HEK293T (cell line): ENCODE measurements around the gene PRKAR2A.

ENCODE experiments used
- ARNT ChIP-seq: fragments of 450-650 bp; IDR thresholded peaks from 2 replicates; pipeline ENCODE4 v1.6.1; 2017; ENCODE audit warnings: mild to moderate bottlenecking
- BHLHE40 ChIP-seq: fragments of 450-650 bp; IDR thresholded peaks from 2 replicates; pipeline ENCODE4 v1.6.1; 2016; ENCODE audit warnings: mild to moderate bottlenecking, moderate library complexity, borderline replicate concordance
- CTBP1 ChIP-seq: fragments of 450-650 bp; IDR thresholded peaks from 2 replicates; pipeline ENCODE4 v1.6.1; 2016; ENCODE audit warnings: borderline replicate concordance
- ELF4 ChIP-seq: fragments of 450-650 bp; IDR thresholded peaks from 2 replicates; pipeline ENCODE4 v1.6.1; 2017; ENCODE audit warnings: antibody characterized with exemption
- FOXA1 ChIP-seq: fragments of 450-650 bp; IDR thresholded peaks from 2 replicates; pipeline ENCODE4 v1.6.1; 2016; ENCODE audit warnings: mild to moderate bottlenecking
- FOXM1 ChIP-seq: fragments of 450-650 bp; IDR thresholded peaks from 2 replicates; pipeline ENCODE4 v1.6.1; 2017; ENCODE audit warnings: mild to moderate bottlenecking, borderline replicate concordance
- L3MBTL2 ChIP-seq: fragments of 450-650 bp; conservative IDR thresholded peaks from 2 replicates; pipeline ENCODE4 v1.6.1; 2016; ENCODE audit warnings: mild to moderate bottlenecking
- LEF1 ChIP-seq: fragments of 450-650 bp; IDR thresholded peaks from 2 replicates; pipeline ENCODE4 v1.6.1; 2017; ENCODE audit warnings: mild to moderate bottlenecking, borderline replicate concordance
- NFRKB ChIP-seq: fragments of 450-650 bp; IDR thresholded peaks from 2 replicates; pipeline ENCODE4 v1.6.1; 2016; ENCODE audit warnings: mild to moderate bottlenecking, moderate library complexity
- SP1 ChIP-seq: fragments of 450-650 bp; IDR thresholded peaks from 2 replicates; pipeline ENCODE4 v1.6.1; 2017
- SUZ12 ChIP-seq: fragments of 450-650 bp; IDR thresholded peaks from 2 replicates; pipeline ENCODE4 v1.6.1; 2016; ENCODE audit warnings: mild to moderate bottlenecking
- TARDBP ChIP-seq: fragments of 450-650 bp; IDR thresholded peaks from 2 replicates; pipeline ENCODE4 v1.6.1; 2016
- ZNF384 ChIP-seq: fragments of 450-650 bp; IDR thresholded peaks from 2 replicates; pipeline ENCODE4 v1.6.1; 2016

DNA sequence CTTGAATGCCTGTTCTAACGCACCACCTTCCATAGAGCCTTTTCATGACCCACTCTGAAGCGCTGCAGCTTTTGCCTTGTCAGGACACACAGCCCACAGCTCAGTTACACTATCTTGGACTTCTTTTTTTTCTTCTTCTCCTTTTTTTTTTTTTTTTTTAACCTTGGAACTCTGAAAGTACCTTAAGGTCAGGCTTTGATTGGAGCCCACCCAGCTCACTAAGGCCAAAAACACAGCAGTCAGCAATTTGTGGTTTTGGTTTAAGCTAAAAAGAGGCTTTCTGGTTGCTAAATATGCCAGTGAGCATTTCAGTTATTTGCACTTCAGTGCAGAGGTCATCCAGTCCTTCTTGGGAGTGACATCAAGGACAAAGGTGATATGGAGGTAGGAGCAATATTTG, 49.3 kb upstream of the PRKAR2A start:
- TF ChIP-seq ARNT (no peak), LEF1 (no peak), SP1 (no peak), SUZ12 (no peak), ELF4 (no peak), FOXM1 (no peak), ZNF384 (no peak), FOXA1 (no peak), NFRKB (no peak), L3MBTL2 (no peak), CTBP1 (no peak), BHLHE40 (no peak), TARDBP (no peak)
